Erythroblast (primary cell): ENCODE data around the gene KHDRBS2.

ENCODE experiments used
- GATA1 ChIP-seq: IDR thresholded peaks from 2 replicates; pipeline ENCODE4 v1.6.1; 2011; ENCODE audit warnings: low read depth, mild to moderate bottlenecking, control low read depth, low read length, moderate library complexity
- POLR2A ChIP-seq: IDR thresholded peaks from 2 replicates; pipeline ENCODE4 v1.6.1; 2011; ENCODE audit warnings: mild to moderate bottlenecking, low read length

- no peak for TF ChIP-seq POLR2A
- no peak for TF ChIP-seq GATA1
Measured at GRCh38 chr6:62192593-62192992, 93.4 kb downstream of the KHDRBS2 start.
